IMR-90 (cell line): Measurements from ENCODE around the gene SLC9A5. TPM values are rescaled to one million over a fixed set of nuclear protein-coding genes. Genes with fewer than 3 reads are reported as not detected.

Experiments used
- ATAC-seq: fragments of 200-7000 bp; cut with Tn5 transposase; 2 replicates; pipeline ENCODE4 v1.9.1; 2020; ENCODE audit warnings: low read depth, mild to moderate bottlenecking, moderate library complexity
- BruUV-seq: library from RNA; stranded (reverse); fragments of 400-500 nt; replicated peaks from 2 replicates; lab custom pipeline; 2021; lab: Mats Ljungman, UMichigan
- CTCF ChIA-PET: fragments of 300-600 bp; formaldehyde crosslinking; extraction: SDS; loops from one replicate; lab custom pipeline; 2021; ENCODE audit warnings: antibody characterized with exemption; lab: Yijun Ruan, JAX
- POLR2A ChIA-PET: fragments of 300-600 bp; sonication (Branson Sonifier 250); formaldehyde crosslinking; loops from one replicate; lab custom pipeline; 2022; ENCODE audit warnings: antibody characterized with exemption; ENCODE audit not compliant: unreplicated experiment; lab: Charles Lee
- DNase-seq: peaks from one replicate; pipeline ENCODE4 v3.0.0; 2013
- H2AFZ ChIP-seq: replicated peaks from 2 replicates; pipeline ENCODE3; 2013; ENCODE audit warnings: low read length, mild to moderate bottlenecking; ENCODE audit not compliant: poor library complexity
- H2AK5ac ChIP-seq: 2 replicates; pipeline ENCODE4 v1.6.1; 2013; ENCODE audit warnings: low read depth, low read length, inconsistent platforms
- H2AK9ac ChIP-seq: replicated peaks from 2 replicates; pipeline ENCODE3; 2013; ENCODE audit warnings: mild to moderate bottlenecking, low read depth, low read length, moderate library complexity; ENCODE audit not compliant: poor library complexity
- H2BK120ac ChIP-seq: 2 replicates; pipeline ENCODE4 v1.6.1; 2013; ENCODE audit warnings: low read depth, low read length, inconsistent platforms
- H2BK15ac ChIP-seq: 3 replicates; pipeline ENCODE4 v1.6.1; 2013; ENCODE audit warnings: low read depth, low read length, inconsistent platforms
- H2BK20ac ChIP-seq: 2 replicates; pipeline ENCODE4 v1.6.1; 2013; ENCODE audit warnings: low read depth, mild to moderate bottlenecking, inconsistent platforms, low read length, moderate library complexity
- H2BK5ac ChIP-seq: 2 replicates; pipeline ENCODE4 v1.6.1; 2013; ENCODE audit warnings: mild to moderate bottlenecking, low read depth, low read length, inconsistent platforms; ENCODE audit not compliant: poor library complexity, severe bottlenecking
- H3K14ac ChIP-seq: replicated peaks from 2 replicates; pipeline ENCODE4 v1.6.1; 2013; ENCODE audit warnings: low read depth, low read length, inconsistent platforms
- H3K18ac ChIP-seq: 2 replicates; pipeline ENCODE4 v1.6.1; 2013; ENCODE audit warnings: low read depth, low read length, control low read depth
- H3K23ac ChIP-seq: 2 replicates; pipeline ENCODE4 v1.6.1; 2013; ENCODE audit warnings: low read depth, low read length, inconsistent platforms
- H3K27ac ChIP-seq: 2 replicates; pipeline ENCODE4 v1.5.1; 2013; ENCODE audit warnings: mild to moderate bottlenecking, control low read depth, low read length; ENCODE audit not compliant: insufficient read depth
- H3K27me3 ChIP-seq: 2 replicates; pipeline ENCODE4 v1.6.1; 2013; ENCODE audit warnings: low read length; ENCODE audit not compliant: control insufficient read depth, insufficient read depth
- H3K36me3 ChIP-seq: 2 replicates; pipeline ENCODE4 v1.6.1; 2013; ENCODE audit warnings: low read length, mixed read lengths; ENCODE audit not compliant: control insufficient read depth, insufficient read depth
- H3K4ac ChIP-seq: 2 replicates; pipeline ENCODE4 v1.6.1; 2013; ENCODE audit warnings: low read depth, low read length, inconsistent platforms
- H3K4me1 ChIP-seq: 2 replicates; pipeline ENCODE4 v1.6.1; 2013; ENCODE audit warnings: low read length, mixed read lengths; ENCODE audit not compliant: control insufficient read depth, insufficient read depth
- H3K4me2 ChIP-seq: 2 replicates; pipeline ENCODE4 v1.6.1; 2013; ENCODE audit warnings: low read depth, mild to moderate bottlenecking, control low read depth, low read length, moderate library complexity
- H3K4me3 ChIP-seq: 2 replicates; pipeline ENCODE4 v1.5.1; 2013; ENCODE audit warnings: low read depth, mild to moderate bottlenecking, control low read depth, low read length, moderate library complexity; ENCODE audit not compliant: insufficient read depth
- H3K56ac ChIP-seq: 2 replicates; pipeline ENCODE4 v1.6.1; 2013; ENCODE audit warnings: low read length, inconsistent platforms; ENCODE audit not compliant: insufficient read depth; ENCODE audit errors: extremely low read depth
- H3K79me1 ChIP-seq, 2 experiments: 2 replicates each; pipeline ENCODE4 v1.6.1; 2013; ENCODE audit warnings: low read length in 2 of 2, inconsistent platforms in 1 of 2, low read depth in 1 of 2
- H3K9ac ChIP-seq: 2 replicates; pipeline ENCODE4 v1.6.1; 2013; ENCODE audit warnings: low read depth, low read length, control low read depth
- H3K9me1 ChIP-seq: 2 replicates; pipeline ENCODE4 v1.6.1; 2013; ENCODE audit warnings: low read length, inconsistent platforms; ENCODE audit not compliant: insufficient read depth
- H3K9me3 ChIP-seq: 2 replicates; pipeline ENCODE4 v1.6.1; 2013; ENCODE audit warnings: low read length; ENCODE audit not compliant: control insufficient read depth, insufficient read depth
- H4K20me1 ChIP-seq: 2 replicates; pipeline ENCODE4 v1.6.1; 2013; ENCODE audit warnings: low read length, inconsistent platforms; ENCODE audit not compliant: insufficient read depth
- H4K5ac ChIP-seq: 2 replicates; pipeline ENCODE4 v1.6.1; 2013; ENCODE audit warnings: mild to moderate bottlenecking, low read depth, low read length, control low read depth
- H4K8ac ChIP-seq, 2 experiments: 2 replicates each; pipeline ENCODE4 v1.6.1; 2013; ENCODE audit warnings: low read depth in 2 of 2, low read length in 2 of 2, control low read depth in 1 of 2, inconsistent platforms in 1 of 2
- H4K91ac ChIP-seq: 2 replicates; pipeline ENCODE4 v1.6.1; 2013; ENCODE audit warnings: low read depth, low read length, inconsistent platforms; ENCODE audit not compliant: insufficient read depth
- ELK1 ChIP-seq: fragments of 150-350 bp; IDR thresholded peaks from 2 replicates; pipeline ENCODE4 v1.6.1; 2016; ENCODE audit warnings: low read depth, mild to moderate bottlenecking, low read length, moderate library complexity, borderline replicate concordance
- FOS ChIP-seq: fragments of 150-350 bp; IDR thresholded peaks from 2 replicates; pipeline ENCODE4 v1.6.1; 2016; ENCODE audit warnings: low read depth, low read length
- MAZ ChIP-seq: IDR thresholded peaks from 2 replicates; pipeline ENCODE4 v1.6.1; 2012; ENCODE audit warnings: low read depth, mild to moderate bottlenecking, low read length, improper control_type of control experiment, moderate library complexity, borderline replicate concordance
- MXI1 ChIP-seq: IDR thresholded peaks from 2 replicates; pipeline ENCODE4 v1.6.1; 2012; ENCODE audit warnings: low read depth, mild to moderate bottlenecking, low read length, moderate library complexity, borderline replicate concordance
- POLR2A ChIP-seq: IDR thresholded peaks from 2 replicates; pipeline ENCODE4 v1.6.1; 2012; ENCODE audit warnings: mild to moderate bottlenecking, low read depth, low read length
- RAD21 ChIP-seq: IDR thresholded peaks from 2 replicates; pipeline ENCODE4 v1.6.1; 2012; ENCODE audit warnings: low read length, improper control_type of control experiment
- RCOR1 ChIP-seq: IDR thresholded peaks from 2 replicates; pipeline ENCODE4 v1.6.1; 2012; ENCODE audit warnings: mild to moderate bottlenecking, low read length, improper control_type of control experiment; ENCODE audit not compliant: insufficient replicate concordance
- RFX5 ChIP-seq: IDR thresholded peaks from 2 replicates; pipeline ENCODE4 v1.8.0; 2012; ENCODE audit warnings: low read depth, mild to moderate bottlenecking, low read length, moderate library complexity
- WGBS, 2 experiments: methylation state at CpG; one replicate each; pipeline versions ENCODE4 v1.1.5 to v1.1.7; 2013; ENCODE audit warnings: missing lambda C conversion rate in 2 of 2; ENCODE audit not compliant: insufficient read length in 1 of 2; ENCODE audit errors: extremely low coverage in 2 of 2; 5-methylcytosine and 5-hydroxymethylcytosine counted together
- dilution Hi-C: fragments of 300-500 bp; cut with HindIII; formaldehyde crosslinking; loops from one replicate; pipeline ENCODE4 v1.14.3; 2018; ENCODE audit warnings: low sequenced_read_pairs; ENCODE audit not compliant: unreplicated experiment
- in situ Hi-C: fragments of 300-500 bp; cut with MboI; formaldehyde crosslinking; loops from 3 replicates; pipeline ENCODE4 v1.14.3; 2019; ENCODE audit warnings: low sequenced_read_pairs, inconsistent platforms, mixed read lengths
- intact Hi-C: fragments of 100-400 bp; cut with micrococcal nuclease; formaldehyde crosslinking; loops from 2 replicates; pipeline ENCODE4 v1.10.0; 2022
- polyA plus RNA-seq, 3 experiments: library from polyadenylated mRNA; depleted of rRNA; stranded (reverse); fragments of >200 nt; gene quantifications; 2 replicates each; pipeline ENCODE4 v1.2.3, GENCODE V29; 2012; ENCODE audit warnings: low replicate concordance in 1 of 3
- total RNA-seq: library from RNA; depleted of rRNA; stranded (reverse); fragments of >200 nt; gene quantifications from 2 replicates; pipeline ENCODE4 v1.2.3, GENCODE V29; 2012

The SLC9A5 gene
- total and polyA plus RNA-seq, 2 of the 4 experiments (the other 2 are of a cell fraction): 1.8 to 5.7 TPM

- TF ChIP-seq MAZ: no peak
Observed at GRCh38 chr16:67301080-67301782, 52.5 kb downstream of the SLC9A5 start (continued).

- H3K56ac ChIP-seq: no peak overlapping the region
- dilution Hi-C loops: no loop called here
Observed at GRCh38 chr16:67302076-67302475, 53.3 kb downstream of the SLC9A5 start.

More at GRCh38 chr16:67302076-67302475, 53.3 kb downstream of the SLC9A5 start:
- no peak overlapping the region for H2BK5ac ChIP-seq
- no peak overlapping the region for H3K14ac ChIP-seq
- 100% methylated on average over 1 of the region's 7 CpGs; no CpG with 5 or more reads in 1 of the 2 experiments for WGBS, 2 experiments
- H2BK15ac ChIP-seq: no peak overlapping the region
- ChIA-PET CTCF (no interaction called here), POLR2A (no interaction called here)
- no peak overlapping the region for H3K4ac ChIP-seq
- no peak overlapping the region for H2AFZ ChIP-seq
- H4K20me1 ChIP-seq: no peaks in the 10 kb centered on the region
- H4K5ac ChIP-seq: no peak overlapping the region
- DNase-seq (no peak), ATAC-seq (no peak)
- H3K27ac ChIP-seq: no peak overlapping the region
- no peak overlapping the region for H4K91ac ChIP-seq
- in situ Hi-C loops (no loop called here), intact Hi-C loops (no loop called here)
- no peak overlapping the region for H4K8ac ChIP-seq
- H3K4me3 ChIP-seq: no peak overlapping the region
- H3K9ac ChIP-seq: no peak overlapping the region
- no TSS peak for BruUV-seq
- H3K79me1 ChIP-seq: no peaks in the 10 kb centered on the region
- H2BK20ac ChIP-seq: no peak overlapping the region
- no peak overlapping the region for H3K23ac ChIP-seq
- no peak overlapping the region for H3K18ac ChIP-seq
- no peaks in the 10 kb centered on the region for H3K9me3 ChIP-seq
- H2BK120ac ChIP-seq: no peak overlapping the region
- no peak overlapping the region for H3K4me2 ChIP-seq
- no peak overlapping the region for H2AK5ac ChIP-seq
- no peaks in the 10 kb centered on the region for H3K27me3 ChIP-seq
- TF ChIP-seq POLR2A: no peak
- TF ChIP-seq RAD21: no peak
- no peak for TF ChIP-seq RCOR1
- TF ChIP-seq RFX5: no peak
- TF ChIP-seq MXI1: no peak
- no peak for TF ChIP-seq FOS
- no peak for TF ChIP-seq ELK1
- H3K9me1 ChIP-seq: peaks cover 6% of the 10 kb centered on the region
- H2AK9ac ChIP-seq: no peak overlapping the region
- no peaks in the 10 kb centered on the region for H3K36me3 ChIP-seq
- H3K4me1 ChIP-seq: peaks cover 9% of the 10 kb centered on the region
